Activated naive CD4-positive, alpha-beta T cell treated with anti-CD3 and anti-CD28 coated beads, Interleukin-2, amount 10 ng/mL, durations not matched to agents 7 days and 5 days (primary cell): ENCODE data around the gene UHMK1.
"Not testable (repeated sequence)": the region's sequence is repeated elsewhere in the genome, so short reads cannot be mapped to it uniquely, and the experiment has no call there.

Experiments
- CTCF ChIA-PET: fragments of 350-600 bp; sonication (Branson Sonifier 250); formaldehyde crosslinking; loops from one replicate; lab custom pipeline; 2021; ENCODE audit warnings: antibody characterized with exemption; lab: Charles Lee
- DNase-seq: peaks from one replicate; pipeline ENCODE4 v3.0.0-alpha.2; 2020
- H3K27ac Mint-ChIP-seq: one replicate; pipeline ENCODE4 v1.8.0; 2021; ENCODE audit warnings: mild to moderate bottlenecking, moderate library complexity, mixed read lengths
- H3K27me3 Mint-ChIP-seq: one replicate; pipeline ENCODE4 v1.8.0; 2021; ENCODE audit warnings: mild to moderate bottlenecking, mixed read lengths
- H3K36me3 Mint-ChIP-seq: one replicate; pipeline ENCODE4 v1.8.0; 2021; ENCODE audit warnings: mixed read lengths
- H3K4me1 Mint-ChIP-seq: one replicate; pipeline ENCODE4 v1.8.0; 2021; ENCODE audit warnings: mixed read lengths
- H3K4me3 Mint-ChIP-seq: one replicate; pipeline ENCODE4 v1.8.0; 2021; ENCODE audit warnings: mild to moderate bottlenecking, moderate library complexity, mixed read lengths
- H3K9me3 Mint-ChIP-seq: one replicate; pipeline ENCODE4 v1.8.0; 2021; ENCODE audit warnings: mixed read lengths

Gene UHMK1

GRCh38 chr1:162497723-162498495, at the start of gene UHMK1:
TSS of gene UHMK1 (plus strand) at chr1:162497818. CDS start at chr1:162498001, 183 bp downstream.
- peaks cover 2% of the 10 kb centered on the region for H3K27me3 Mint-ChIP-seq
- CTCF ChIA-PET = no interaction called here

GRCh38 chr1:162454361-162454760, 43.3 kb upstream of the UHMK1 start:
- H3K4me1 Mint-ChIP-seq, CTCF ChIA-PET, H3K9me3 Mint-ChIP-seq, DNase-seq, H3K27me3 Mint-ChIP-seq, H3K4me3 Mint-ChIP-seq, H3K27ac Mint-ChIP-seq, H3K36me3 Mint-ChIP-seq: not testable (repeated sequence)

More at GRCh38 chr1:162497723-162498495, at the start of gene UHMK1:
- DNase-seq = peak; percentile 94
- peaks cover 25% of the 10 kb centered on the region for H3K36me3 Mint-ChIP-seq
- peak within 1 kb of the TSS; percentile 95 for H3K27ac Mint-ChIP-seq
- H3K4me1 Mint-ChIP-seq = peaks cover 42% of the 10 kb centered on the region
- peak within 1 kb of the TSS; percentile 93 for H3K4me3 Mint-ChIP-seq
- no peaks in the 10 kb centered on the region for H3K9me3 Mint-ChIP-seq

- no peaks in the 10 kb centered on the region for H3K9me3 Mint-ChIP-seq
- no peak overlapping the region for H3K4me3 Mint-ChIP-seq
- CTCF ChIA-PET = no interaction called here
Observed at GRCh38 chr1:162456323-162456722, 41.3 kb upstream of the UHMK1 start.

GRCh38 chr1:162458236-162458635, 39.4 kb upstream of the UHMK1 start:
- H3K4me1 Mint-ChIP-seq = no peaks in the 10 kb centered on the region
- CTCF ChIA-PET = no interaction called here
- H3K27me3 Mint-ChIP-seq = no peaks in the 10 kb centered on the region
- no peaks in the 10 kb centered on the region for H3K9me3 Mint-ChIP-seq
- no peak overlapping the region for H3K4me3 Mint-ChIP-seq
- no peak overlapping the region for H3K27ac Mint-ChIP-seq
- no peak for DNase-seq
- no peaks in the 10 kb centered on the region for H3K36me3 Mint-ChIP-seq

More at GRCh38 chr1:162456323-162456722, 41.3 kb upstream of the UHMK1 start:
- Mint-ChIP-seq H3K4me1 (no peaks in the 10 kb centered on the region), H3K36me3 (no peaks in the 10 kb centered on the region), H3K27ac (no peak overlapping the region), H3K27me3 (no peaks in the 10 kb centered on the region)
- no peak for DNase-seq

GRCh38 chr1:162462425-162462824, 35.2 kb upstream of the UHMK1 start:
- H3K4me3 Mint-ChIP-seq, CTCF ChIA-PET, H3K27ac Mint-ChIP-seq, H3K27me3 Mint-ChIP-seq, H3K4me1 Mint-ChIP-seq, DNase-seq, H3K36me3 Mint-ChIP-seq, H3K9me3 Mint-ChIP-seq: not testable (repeated sequence)

GRCh38 chr1:162463021-162463420, 34.6 kb upstream of the UHMK1 start:
- peaks cover 2% of the 10 kb centered on the region for H3K9me3 Mint-ChIP-seq
- CTCF ChIA-PET = no interaction called here
- H3K27ac Mint-ChIP-seq = no peak overlapping the region
- H3K4me3 Mint-ChIP-seq = no peak overlapping the region
- no peak for DNase-seq
- no peaks in the 10 kb centered on the region for H3K4me1 Mint-ChIP-seq
- H3K36me3 Mint-ChIP-seq = no peaks in the 10 kb centered on the region
- H3K27me3 Mint-ChIP-seq = no peaks in the 10 kb centered on the region

GRCh38 chr1:162466797-162467196, 30.8 kb upstream of the UHMK1 start:
- Mint-ChIP-seq H3K27me3 (no peaks in the 10 kb centered on the region), H3K9me3 (peaks cover 2% of the 10 kb centered on the region), H3K4me3 (no peak overlapping the region), H3K4me1 (no peaks in the 10 kb centered on the region), H3K36me3 (no peaks in the 10 kb centered on the region), H3K27ac (no peak overlapping the region)
- DNase-seq = no peak
- CTCF ChIA-PET = no interaction called here

GRCh38 chr1:162470216-162470615, 27.4 kb upstream of the UHMK1 start:
- no peaks in the 10 kb centered on the region for H3K4me1 Mint-ChIP-seq

GRCh38 chr1:162471290-162471853, 26.2 kb upstream of the UHMK1 start:
- no peak for DNase-seq
- H3K27me3 Mint-ChIP-seq = no peaks in the 10 kb centered on the region
- CTCF ChIA-PET = no interaction called here
- peaks cover 9% of the 10 kb centered on the region for H3K9me3 Mint-ChIP-seq
- H3K36me3 Mint-ChIP-seq = no peaks in the 10 kb centered on the region
- H3K4me3 Mint-ChIP-seq = no peak overlapping the region
- no peaks in the 10 kb centered on the region for H3K4me1 Mint-ChIP-seq
- no peak overlapping the region for H3K27ac Mint-ChIP-seq

More at GRCh38 chr1:162470216-162470615, 27.4 kb upstream of the UHMK1 start:
- CTCF ChIA-PET = no interaction called here
- Mint-ChIP-seq H3K27me3 (no peaks in the 10 kb centered on the region), H3K9me3 (peaks cover 5% of the 10 kb centered on the region), H3K36me3 (no peaks in the 10 kb centered on the region), H3K27ac (no peak overlapping the region), H3K4me3 (no peak overlapping the region)
- no peak for DNase-seq

- no peak overlapping the region for H3K4me3 Mint-ChIP-seq
- CTCF ChIA-PET = no interaction called here
- no peaks in the 10 kb centered on the region for H3K36me3 Mint-ChIP-seq
- no peak overlapping the region for H3K27ac Mint-ChIP-seq
- no peaks in the 10 kb centered on the region for H3K4me1 Mint-ChIP-seq
- no peak for DNase-seq
- H3K27me3 Mint-ChIP-seq = no peaks in the 10 kb centered on the region
- peaks cover 11% of the 10 kb centered on the region for H3K9me3 Mint-ChIP-seq
Observed at GRCh38 chr1:162475089-162475488, 22.5 kb upstream of the UHMK1 start.

GRCh38 chr1:162475539-162476185, 22.0 kb upstream of the UHMK1 start:
- peaks cover 11% of the 10 kb centered on the region for H3K9me3 Mint-ChIP-seq
- H3K27me3 Mint-ChIP-seq = no peaks in the 10 kb centered on the region
- H3K4me1 Mint-ChIP-seq = no peaks in the 10 kb centered on the region
- DNase-seq = no peak
- H3K36me3 Mint-ChIP-seq = no peaks in the 10 kb centered on the region
- CTCF ChIA-PET = no interaction called here
- H3K4me3 Mint-ChIP-seq = no peak overlapping the region
- H3K27ac Mint-ChIP-seq = no peak overlapping the region

- CTCF ChIA-PET = no interaction called here
- peaks cover 11% of the 10 kb centered on the region for H3K9me3 Mint-ChIP-seq
- no peak overlapping the region for H3K4me3 Mint-ChIP-seq
- H3K27me3 Mint-ChIP-seq = no peaks in the 10 kb centered on the region
- H3K27ac Mint-ChIP-seq = no peak overlapping the region
- no peaks in the 10 kb centered on the region for H3K4me1 Mint-ChIP-seq
- H3K36me3 Mint-ChIP-seq = no peaks in the 10 kb centered on the region
- no peak for DNase-seq
Observed at GRCh38 chr1:162476620-162477019, 21.0 kb upstream of the UHMK1 start.

- CTCF ChIA-PET = no interaction called here
- H3K9me3 Mint-ChIP-seq = no peaks in the 10 kb centered on the region
- H3K36me3 Mint-ChIP-seq = no peaks in the 10 kb centered on the region
- no peak overlapping the region for H3K27ac Mint-ChIP-seq
- no peaks in the 10 kb centered on the region for H3K4me1 Mint-ChIP-seq
- peaks cover 24% of the 10 kb centered on the region for H3K27me3 Mint-ChIP-seq
- DNase-seq = no peak
- H3K4me3 Mint-ChIP-seq = no peak overlapping the region
Observed at GRCh38 chr1:162485236-162485635, 12.4 kb upstream of the UHMK1 start.

- CTCF ChIA-PET = no interaction called here
- peaks cover 34% of the 10 kb centered on the region for H3K27me3 Mint-ChIP-seq
- no peaks in the 10 kb centered on the region for H3K9me3 Mint-ChIP-seq
- DNase-seq = no peak
- H3K36me3 Mint-ChIP-seq = no peaks in the 10 kb centered on the region
- H3K4me1 Mint-ChIP-seq = no peaks in the 10 kb centered on the region
- no peak overlapping the region for H3K4me3 Mint-ChIP-seq
- H3K27ac Mint-ChIP-seq = no peak overlapping the region
Observed at GRCh38 chr1:162487241-162487640, 10.4 kb upstream of the UHMK1 start.

- no peak overlapping the region for H3K27ac Mint-ChIP-seq
- H3K27me3 Mint-ChIP-seq = peaks cover 38% of the 10 kb centered on the region
- no peaks in the 10 kb centered on the region for H3K36me3 Mint-ChIP-seq
- H3K4me3 Mint-ChIP-seq = no peak overlapping the region
- H3K9me3 Mint-ChIP-seq = no peaks in the 10 kb centered on the region
- DNase-seq = no peak
- H3K4me1 Mint-ChIP-seq = no peaks in the 10 kb centered on the region
- CTCF ChIA-PET = no interaction called here
Observed at GRCh38 chr1:162488219-162488618, 9.4 kb upstream of the UHMK1 start.
